Colon (tissue), 2 donors: ENCODE data around the gene SSRP1.
"Not testable (repeated sequence)": the region's sequence is repeated elsewhere in the genome, so short reads cannot be mapped to it uniquely, and the experiment has no call there.

ENCODE experiments used
- FAIRE-seq: peaks from 2 replicates; lab custom pipeline; 2012; peaks lifted over from hg19 to GRCh38; lab: Jason Lieb, UNC
- donor health status: control.
- donor health status: control.

SSRP1 gene

GRCh38 chr11:57299150-57299737 lies 36.4 kb downstream of the SSRP1 start:
- FAIRE-seq: no peak

- no peak for FAIRE-seq
Measured at GRCh38 chr11:57297221-57297620, 38.5 kb downstream of the SSRP1 start.

GRCh38 chr11:57296205-57296604 lies 39.5 kb downstream of the SSRP1 start:
- not testable (repeated sequence) for FAIRE-seq

- FAIRE-seq: no peak
Measured at GRCh38 chr11:57294225-57295131, 41.2 kb downstream of the SSRP1 start.

GRCh38 chr11:57290288-57290687 lies 45.4 kb downstream of the SSRP1 start:
- no peak for FAIRE-seq

GRCh38 chr11:57288771-57289579 lies 46.7 kb downstream of the SSRP1 start:
- no peak for FAIRE-seq

- FAIRE-seq: no peak
Measured at GRCh38 chr11:57287884-57288283, 47.8 kb downstream of the SSRP1 start.

- FAIRE-seq: no peak
Measured at GRCh38 chr11:57283231-57283990, 52.3 kb downstream of the SSRP1 start.

- not testable (repeated sequence) for FAIRE-seq
Measured at GRCh38 chr11:57281546-57281945, 54.1 kb downstream of the SSRP1 start.

GRCh38 chr11:57279116-57279515 lies 56.6 kb downstream of the SSRP1 start:
- no peak for FAIRE-seq

GRCh38 chr11:57278721-57279095 lies 57.0 kb downstream of the SSRP1 start:
- FAIRE-seq: no peak

- FAIRE-seq: no peak
Measured at GRCh38 chr11:57277845-57278720, 57.6 kb downstream of the SSRP1 start.

- no peak for FAIRE-seq
Measured at GRCh38 chr11:57276971-57277675, 58.6 kb downstream of the SSRP1 start.

GRCh38 chr11:57276169-57276970 lies 59.3 kb downstream of the SSRP1 start:
- FAIRE-seq: no peak
